HuH-7 (cell line): Measurements from ENCODE around the gene ODAD3.
"Not testable (repeated sequence)": the region's sequence is repeated elsewhere in the genome, so short reads cannot be mapped to it uniquely, and the experiment has no call there.

Experiments
- DNase-seq: peaks from one replicate; pipeline ENCODE4 v3.0.0; 2011; ENCODE audit warnings: low spot score

The ODAD3 gene

GRCh38 chr19:11435057-11435832 lies at the start of gene ODAD3, which contains the start of gene PRKCSH:
Gene ODAD3 (minus strand): TSS chr19:11435121. CDS start chr19:11435016, 105 bp downstream.
Gene PRKCSH (plus strand): TSS chr19:11435635. CDS start chr19:11436118, 483 bp downstream.
- peak; percentile 95 for DNase-seq

GRCh38 chr19:11483366-11484111 lies 48.6 kb upstream of the ODAD3 start:
- no peak for DNase-seq

DNA sequence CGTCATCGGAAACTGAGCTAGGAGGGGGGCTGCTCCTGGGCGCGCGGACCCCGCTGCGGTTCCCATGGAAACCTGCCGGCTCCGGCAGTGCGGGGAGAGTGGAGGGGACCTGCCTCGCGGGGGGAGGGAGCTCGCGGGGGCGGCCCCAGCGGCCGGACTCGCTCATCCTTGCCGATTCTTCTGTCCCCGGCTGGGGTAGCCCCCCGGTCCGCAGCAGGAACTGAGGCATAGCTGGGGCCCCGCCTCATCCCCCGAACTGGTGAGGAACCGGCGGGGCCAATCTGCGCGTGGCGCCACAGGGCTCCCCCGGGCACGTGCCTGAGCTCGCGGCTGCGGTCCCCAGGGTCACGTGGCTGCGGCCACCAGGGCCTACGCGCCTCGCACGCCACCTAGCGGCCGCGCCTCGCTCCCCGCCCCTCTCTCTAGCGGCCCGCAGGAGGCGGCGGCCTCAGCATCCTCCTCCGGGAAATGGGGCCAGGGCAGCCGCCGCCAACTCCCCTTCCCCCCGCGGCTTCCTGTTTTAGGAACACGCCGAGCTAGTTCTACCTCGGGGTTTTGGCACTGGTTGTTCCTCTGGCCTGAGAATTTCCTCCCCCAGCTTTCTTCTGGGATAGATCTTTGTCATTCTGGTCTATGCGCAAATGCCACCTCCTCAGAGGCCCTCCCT lies 47.6 kb upstream of the ODAD3 start:
- DNase-seq, result peak; percentile 84

GRCh38 chr19:11481534-11482383 lies 46.8 kb upstream of the ODAD3 start:
- no peak for DNase-seq

DNA sequence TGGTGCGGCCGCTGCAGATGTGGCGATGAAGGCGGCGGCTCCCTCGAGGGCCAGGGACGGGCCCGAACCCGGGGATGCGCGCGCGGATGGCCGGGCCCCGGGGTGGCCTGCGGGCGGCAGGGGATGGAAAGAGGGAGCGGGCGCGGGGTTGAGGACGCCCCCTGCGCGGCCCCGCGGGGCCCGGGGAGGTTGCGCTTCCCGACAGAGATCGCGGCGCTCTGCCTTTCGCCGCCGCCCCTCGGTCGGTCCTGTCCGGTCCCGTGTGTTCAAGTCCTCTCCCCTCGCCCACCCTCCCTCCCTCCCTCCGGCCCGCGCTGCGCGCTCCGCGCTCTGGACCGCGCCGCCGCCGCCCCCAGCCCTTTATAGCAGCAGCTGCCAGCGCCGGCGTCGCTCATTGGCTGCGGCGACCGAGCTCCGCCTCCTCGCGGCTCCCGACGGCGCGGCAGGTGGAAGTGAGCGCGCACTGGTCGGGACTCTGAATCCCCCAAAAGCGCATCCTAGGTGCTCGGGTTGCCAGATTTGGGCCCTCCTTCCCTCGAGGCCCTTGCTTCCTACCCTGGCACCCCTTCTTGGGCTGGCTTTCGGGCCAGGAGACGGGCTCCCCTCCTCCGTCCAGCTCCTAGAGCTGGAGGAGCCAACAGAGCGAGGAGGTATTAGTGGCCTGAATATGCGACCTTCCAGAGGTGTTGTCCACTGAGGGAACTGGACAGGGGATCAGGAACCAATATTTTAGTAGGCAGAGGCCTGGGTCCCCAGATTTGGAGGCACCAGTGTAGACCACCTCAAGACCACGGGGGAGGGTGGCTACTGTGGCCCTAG lies 46.0 kb upstream of the ODAD3 start, which contains the start of gene ELAVL3:
Gene ELAVL3 (minus strand): TSS at position 332 of the 819 bp plus-strand sequence. CDS start 438 bp downstream, outside the sequence.
- DNase-seq, result no peak

DNA sequence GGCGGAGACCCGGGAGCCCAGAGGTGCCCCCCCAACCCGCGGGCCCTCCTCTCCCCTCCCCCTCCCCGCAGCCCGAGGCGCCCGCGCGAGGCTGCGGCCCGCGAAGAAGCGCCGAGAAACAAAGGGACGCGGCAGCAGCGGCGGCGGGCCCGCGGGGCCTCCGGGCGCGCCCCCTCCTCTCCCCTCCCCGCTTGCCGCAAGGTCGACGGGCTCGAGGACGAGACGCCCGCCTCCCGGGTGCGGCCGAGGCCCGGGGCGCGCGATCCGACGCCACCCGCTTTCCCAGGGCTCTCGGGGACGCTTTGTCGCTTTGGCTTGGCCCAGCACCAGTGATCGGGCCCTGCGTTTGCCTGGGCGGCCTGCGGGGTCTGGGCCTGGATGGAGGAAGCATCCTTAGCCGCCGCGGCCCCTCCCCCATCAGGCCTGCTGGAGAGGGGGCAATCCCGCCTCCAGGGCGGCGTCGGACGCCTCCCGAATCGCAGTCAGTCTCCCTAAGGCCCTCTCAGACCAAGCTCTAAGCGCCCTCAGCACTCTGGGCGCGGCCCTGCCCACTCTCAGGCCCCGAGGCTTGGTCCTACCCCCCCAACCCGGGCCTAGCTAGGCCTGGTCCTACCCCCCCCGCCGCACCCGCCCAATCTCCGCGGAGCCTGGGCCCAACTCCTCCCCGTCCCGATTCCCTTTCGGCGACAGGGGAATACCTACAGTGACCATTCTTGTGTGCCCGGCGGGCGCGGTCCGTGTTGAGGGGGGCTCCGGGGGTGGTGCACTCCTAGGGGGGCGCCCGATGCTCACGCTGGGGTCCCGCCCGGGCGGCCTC lies 45.2 kb upstream of the ODAD3 start:
- DNase-seq, result no peak

DNA sequence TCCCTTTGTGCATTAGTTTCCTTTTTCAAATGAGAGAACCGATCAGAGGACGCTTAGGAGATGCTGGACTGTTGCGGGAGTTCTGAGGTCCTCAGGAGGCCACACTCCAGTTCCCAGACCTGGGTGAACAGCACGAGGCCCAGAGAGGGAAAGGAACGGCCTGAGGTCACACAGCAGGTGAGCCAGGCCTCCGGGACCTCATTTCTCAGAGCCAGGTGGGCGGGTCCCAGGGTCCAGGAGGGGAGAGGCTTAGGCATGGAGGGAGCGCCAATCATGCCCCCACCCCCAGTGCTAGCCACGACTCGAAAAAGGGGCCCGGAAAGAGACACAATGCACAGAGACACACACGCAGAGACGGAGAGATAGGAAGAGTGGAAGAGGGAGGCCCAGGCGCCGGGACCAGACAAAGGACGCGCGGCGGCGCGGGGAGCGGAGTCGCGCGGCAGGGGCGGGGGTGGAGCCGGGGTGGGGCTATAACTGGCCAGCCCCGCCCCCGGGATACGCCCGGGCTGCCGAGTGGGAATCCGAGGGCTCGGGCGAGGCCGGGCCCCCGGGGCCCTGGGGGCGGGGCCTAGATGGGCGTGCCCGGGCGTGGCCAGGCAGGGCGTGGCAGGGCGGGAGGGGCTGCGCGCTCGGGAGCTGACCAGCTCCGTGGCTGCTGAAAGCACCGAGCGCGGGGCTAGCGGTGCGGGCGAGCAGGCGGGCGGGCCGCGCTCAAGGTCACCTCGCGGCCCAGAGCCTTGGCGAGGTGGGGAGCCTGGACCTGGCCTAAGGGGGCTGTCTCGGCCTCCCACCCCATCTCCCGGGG lies 44.4 kb upstream of the ODAD3 start:
- no peak for DNase-seq

- DNase-seq, result no peak
Measured at GRCh38 chr19:11478167-11479089, 43.5 kb upstream of the ODAD3 start.

DNA sequence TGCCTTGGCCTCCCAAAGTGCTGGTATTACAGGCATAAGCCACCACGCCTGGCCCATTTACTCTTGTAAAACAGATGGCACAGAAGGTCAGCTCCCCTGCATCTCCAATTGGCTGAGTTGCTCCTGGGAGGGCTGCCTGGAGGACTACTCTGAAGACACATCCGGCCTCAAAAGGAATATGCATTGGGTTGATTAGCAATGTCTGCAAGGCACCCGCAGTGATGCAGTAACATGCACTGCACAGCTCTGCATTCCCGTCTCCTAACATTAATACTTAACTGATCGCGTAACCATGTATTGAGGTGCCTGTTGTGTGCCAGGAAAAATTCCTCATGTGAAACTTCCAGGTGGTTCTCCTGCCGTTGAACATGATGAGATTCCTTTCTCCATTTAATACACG lies 40.9 kb upstream of the ODAD3 start:
- DNase-seq, result no peak

GRCh38 chr19:11475343-11475742 lies 40.4 kb upstream of the ODAD3 start:
- not testable (repeated sequence) for DNase-seq

- DNase-seq, result no peak
Measured at GRCh38 chr19:11473725-11474124, 38.8 kb upstream of the ODAD3 start.

DNA sequence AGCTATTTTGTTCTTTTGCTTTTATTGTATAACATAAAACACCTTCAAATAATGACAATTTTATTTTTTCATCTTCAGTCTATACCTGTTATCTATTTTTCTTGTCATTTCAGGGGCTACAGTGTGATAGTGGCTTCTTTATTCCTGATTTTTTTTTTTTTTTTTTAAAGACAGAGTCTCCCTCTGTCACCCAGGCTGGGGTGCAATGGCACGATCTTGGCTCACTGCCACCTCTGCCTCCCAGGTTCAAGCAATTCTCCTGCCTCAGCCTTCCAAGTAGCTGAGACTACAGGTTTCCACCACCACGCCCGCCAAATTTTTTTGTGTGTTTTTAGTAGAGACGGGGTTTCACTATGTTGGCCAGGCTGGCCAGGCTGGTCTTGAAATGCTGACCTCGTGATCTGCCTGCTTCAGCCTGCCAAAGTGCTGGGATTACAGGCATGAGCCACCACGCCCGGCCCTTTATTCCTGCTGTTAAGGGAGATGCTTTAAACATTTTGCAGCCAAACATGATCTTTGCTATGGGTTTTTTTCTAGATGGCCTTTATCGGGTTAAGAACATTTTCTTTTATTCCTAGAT lies 33.4 kb upstream of the ODAD3 start:
- DNase-seq, result not testable (repeated sequence)

- no peak for DNase-seq
Measured at GRCh38 chr19:11465600-11465999, 30.7 kb upstream of the ODAD3 start.

DNA sequence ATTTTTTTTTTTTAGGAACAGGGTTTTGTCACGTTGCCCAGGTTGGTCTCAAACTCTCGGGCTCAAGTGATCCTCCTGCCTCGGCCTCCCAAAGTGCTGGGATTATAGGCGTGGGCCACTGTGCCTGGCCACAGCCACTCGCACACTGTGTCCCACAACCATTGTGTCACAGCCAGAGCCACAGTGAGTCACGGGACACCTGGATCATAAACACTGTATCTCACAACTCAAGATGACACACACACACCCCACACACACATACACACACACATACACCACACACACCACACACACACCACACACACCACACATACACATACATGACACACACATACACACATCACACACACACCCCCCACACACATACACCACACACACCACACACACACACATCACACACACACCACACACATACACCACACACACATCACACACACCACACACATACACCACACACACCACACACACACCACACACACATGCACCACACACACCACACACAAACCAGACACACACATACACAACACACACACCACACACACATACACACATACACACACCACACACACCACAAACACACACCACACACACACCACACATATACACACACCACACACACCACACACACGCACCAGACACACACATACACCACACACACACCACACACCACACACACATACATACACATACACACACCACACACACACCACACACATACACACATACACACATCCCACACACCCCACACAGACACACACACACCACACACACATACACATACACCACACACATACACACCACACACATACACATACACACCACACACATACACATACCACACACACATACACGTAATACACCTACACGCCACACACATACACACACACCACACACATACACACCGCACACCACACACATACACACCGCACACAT lies 29.7 kb upstream of the ODAD3 start:
- DNase-seq, result no peak

- DNase-seq, result no peak
Measured at GRCh38 chr19:11463391-11463790, 28.5 kb upstream of the ODAD3 start.

DNA sequence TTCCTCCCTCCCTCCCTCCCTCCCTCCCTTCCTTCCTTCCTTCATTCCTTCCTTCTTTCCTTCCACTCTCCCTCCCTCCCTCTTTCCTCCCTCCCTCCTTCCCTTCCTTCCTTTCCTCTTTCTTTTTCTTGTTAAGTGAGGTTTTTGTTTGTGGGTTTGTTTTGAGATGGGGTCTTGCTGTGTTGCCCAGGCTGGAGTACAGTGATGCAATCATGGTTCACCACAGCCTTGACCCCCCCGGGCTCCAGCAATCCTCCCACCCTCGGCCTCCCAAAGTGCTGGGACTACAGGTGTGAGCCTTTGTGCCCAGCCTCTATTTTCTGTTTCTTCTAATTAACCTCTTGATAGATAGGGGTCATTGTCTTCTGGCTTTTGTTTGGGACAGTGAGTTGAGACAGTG lies 26.5 kb upstream of the ODAD3 start:
- DNase-seq, result no peak
